Fibroblast of lung (primary cell): ENCODE data around the gene HIVEP1. TPM values are rescaled to one million over a fixed set of nuclear protein-coding genes. Genes with fewer than 3 reads are reported as not detected.
A peak's percentile ranks its signal among the peaks of the same experiment; 100 is the strongest.

ENCODE experiments used
- DNase-seq, 2 donors: peaks; one replicate each; pipeline versions ENCODE4 v3.0.0 to v3.0.0-alpha.2; 2010; ENCODE audit warnings: low read depth in 2 of 2
- H2AFZ ChIP-seq: 2 replicates; pipeline ENCODE4 v1.5.1; 2012; ENCODE audit warnings: low read length, control low read depth, inconsistent platforms
- H3K27ac ChIP-seq: 2 replicates; pipeline ENCODE4 v1.5.1; 2011; ENCODE audit warnings: low read length, control low read depth; ENCODE audit not compliant: insufficient read depth
- H3K27me3 ChIP-seq: 2 replicates; pipeline ENCODE4 v1.5.1; 2011; ENCODE audit warnings: mild to moderate bottlenecking, low read length; ENCODE audit not compliant: control insufficient read depth, insufficient read depth
- H3K36me3 ChIP-seq: 2 replicates; pipeline ENCODE4 v1.5.1; 2011; ENCODE audit warnings: low read length; ENCODE audit not compliant: control insufficient read depth, insufficient read depth
- H3K4me1 ChIP-seq: 2 replicates; pipeline ENCODE4 v1.5.1; 2011; ENCODE audit warnings: low read length; ENCODE audit not compliant: control insufficient read depth, insufficient read depth; ENCODE audit errors: extremely low read depth
- H3K4me2 ChIP-seq: 2 replicates; pipeline ENCODE4 v1.5.1; 2011; ENCODE audit warnings: low read length, control low read depth; ENCODE audit not compliant: insufficient read depth; ENCODE audit errors: extremely low read depth
- H3K4me3 ChIP-seq, 4 experiments: fragments of 200-600 bp in 1 of 4; sonication (generic) in 1 of 4; replicated peaks in 1 of 4; 2 replicates each; pipeline ENCODE4 v1.5.1; 2011 to 2016; ENCODE audit warnings: low read length in 4 of 4, low read depth in 3 of 4, mild to moderate bottlenecking in 3 of 4, control low read depth in 2 of 4, inconsistent platforms in 1 of 4, mixed read lengths in 1 of 4; ENCODE audit not compliant: insufficient read depth in 1 of 4; ENCODE audit errors: control extremely low read depth in 1 of 4
- H3K79me2 ChIP-seq: 2 replicates; pipeline ENCODE4 v1.5.1; 2012; ENCODE audit warnings: mild to moderate bottlenecking, low read length, inconsistent platforms; ENCODE audit not compliant: control insufficient read depth, insufficient read depth
- H3K9ac ChIP-seq: 2 replicates; pipeline ENCODE4 v1.5.1; 2011; ENCODE audit warnings: mild to moderate bottlenecking, low read length, control low read depth; ENCODE audit not compliant: insufficient read depth
- H3K9me3 ChIP-seq: 2 replicates; pipeline ENCODE4 v1.5.1; 2012; ENCODE audit warnings: low read depth, low read length; ENCODE audit not compliant: control insufficient read depth, insufficient read depth
- H4K20me1 ChIP-seq: 2 replicates; pipeline ENCODE4 v1.5.1; 2011; ENCODE audit warnings: low read length; ENCODE audit not compliant: control insufficient read depth, insufficient read depth; ENCODE audit errors: extremely low read depth
- CTCF ChIP-seq, 2 donors: IDR thresholded peaks in 1 of 2; conservative IDR thresholded peaks in 1 of 2; 1 replicate in 1 of 2; 2 replicates in 1 of 2; pipeline ENCODE4 v1.5.1; 2011 to 2012; ENCODE audit warnings: low read length in 2 of 2, control low read depth in 1 of 2, inconsistent platforms in 1 of 2, low read depth in 1 of 2, mild to moderate bottlenecking in 1 of 2
- EZH2 ChIP-seq: IDR thresholded peaks from 2 replicates; pipeline ENCODE4 v1.5.1; 2012; ENCODE audit warnings: low read length, control low read depth, mild to moderate bottlenecking; ENCODE audit errors: missing control alignments
- polyA plus RNA-seq, 2 donors: library from polyadenylated mRNA; depleted of rRNA in 1 of 2; stranded (reverse) in 1 of 2; unstranded in 1 of 2; fragments of >200 nt; gene quantifications; 2 replicates each; pipeline ENCODE4 v1.2.1, GENCODE V29; 2011 to 2012; ENCODE audit warnings: missing spikeins in 1 of 2
- total RNA-seq: library from RNA; depleted of rRNA; stranded (reverse); fragments of >200 nt; gene quantifications from 2 replicates; pipeline ENCODE4 v1.2.1, GENCODE V29; 2014

The HIVEP1 gene
- total and polyA plus RNA-seq, 2 donors (not counting 1 experiment from before 2014, with no cell fraction given), result 9.9 to 14.6 TPM

- DNase-seq, result no peak
- H3K27me3 ChIP-seq, result no peaks in the 10 kb centered on the region
- no peaks in the 10 kb centered on the region for H4K20me1 ChIP-seq
- peaks cover 10% of the 10 kb centered on the region for H3K4me1 ChIP-seq
- no peak for TF ChIP-seq EZH2
- no peak for TF ChIP-seq CTCF (conservative IDR thresholded peaks at IDR 0.05 in 1 of 2, IDR thresholded peaks at IDR 0.05 in 1 of 2; ENCODE audit: low read depth in 1 of 2, low read length in 2 of 2)
- H3K27ac ChIP-seq, result no peak overlapping the region
- no peak overlapping the region for H3K4me2 ChIP-seq
- no peak overlapping the region for H2AFZ ChIP-seq
- H3K4me3 ChIP-seq, result no peak overlapping the region
- no peaks in the 10 kb centered on the region for H3K9me3 ChIP-seq
- H3K9ac ChIP-seq, result no peak overlapping the region
- peaks cover 2% of the 10 kb centered on the region for H3K79me2 ChIP-seq
- peaks cover 4% of the 10 kb centered on the region for H3K36me3 ChIP-seq
These were observed 10.4 kb downstream of the HIVEP1 start for GRCh38 chr6:12022481-12022880.

GRCh38 chr6:12022953-12023388, 10.9 kb downstream of the HIVEP1 start:
- DNase-seq, result no peak
- no peaks in the 10 kb centered on the region for H3K27me3 ChIP-seq
- TF ChIP-seq CTCF (conservative IDR thresholded peaks at IDR 0.05 in 1 of 2, IDR thresholded peaks at IDR 0.05 in 1 of 2; ENCODE audit: low read depth in 1 of 2, low read length in 2 of 2) (no peak), EZH2 (no peak)
- H4K20me1 ChIP-seq, result no peaks in the 10 kb centered on the region
- peaks cover 10% of the 10 kb centered on the region for H3K4me1 ChIP-seq
- H3K4me3 ChIP-seq, result no peak overlapping the region
- no peak overlapping the region for H3K9ac ChIP-seq
- H3K27ac ChIP-seq, result peak overlapping the region; percentile 35
- peaks cover 4% of the 10 kb centered on the region for H3K36me3 ChIP-seq
- no peak overlapping the region for H3K4me2 ChIP-seq
- H3K79me2 ChIP-seq, result peaks cover 3% of the 10 kb centered on the region
- no peaks in the 10 kb centered on the region for H3K9me3 ChIP-seq
- no peak overlapping the region for H2AFZ ChIP-seq

GRCh38 chr6:12024216-12024615, 12.1 kb downstream of the HIVEP1 start:
- H4K20me1 ChIP-seq, result no peaks in the 10 kb centered on the region
- no peak for DNase-seq
- H3K27ac ChIP-seq, result peak overlapping the region; percentile 46
- peaks cover 6% of the 10 kb centered on the region for H3K79me2 ChIP-seq
- H3K9me3 ChIP-seq, result no peaks in the 10 kb centered on the region
- no peaks in the 10 kb centered on the region for H3K27me3 ChIP-seq
- no peak overlapping the region for H2AFZ ChIP-seq
- no peak overlapping the region for H3K4me3 ChIP-seq
- H3K36me3 ChIP-seq, result peaks cover 2% of the 10 kb centered on the region
- TF ChIP-seq CTCF (conservative IDR thresholded peaks at IDR 0.05 in 1 of 2, IDR thresholded peaks at IDR 0.05 in 1 of 2; ENCODE audit: low read depth in 1 of 2, low read length in 2 of 2) (no peak), EZH2 (no peak)
- no peak overlapping the region for H3K9ac ChIP-seq
- peak overlapping the region; percentile 44 for H3K4me2 ChIP-seq
- H3K4me1 ChIP-seq, result peaks cover 10% of the 10 kb centered on the region
